ENCODE data around the gene RPS21. TPM values are rescaled to one million over a fixed set of nuclear protein-coding genes. Genes with fewer than 3 reads are reported as not detected.

Gene RPS21
- total and polyA plus RNA-seq, 2 of the 13 experiments (the other 11 are each of a cell fraction or from before 2014, with no cell fraction given), result 2,647 to 11,063 TPM

DNA sequence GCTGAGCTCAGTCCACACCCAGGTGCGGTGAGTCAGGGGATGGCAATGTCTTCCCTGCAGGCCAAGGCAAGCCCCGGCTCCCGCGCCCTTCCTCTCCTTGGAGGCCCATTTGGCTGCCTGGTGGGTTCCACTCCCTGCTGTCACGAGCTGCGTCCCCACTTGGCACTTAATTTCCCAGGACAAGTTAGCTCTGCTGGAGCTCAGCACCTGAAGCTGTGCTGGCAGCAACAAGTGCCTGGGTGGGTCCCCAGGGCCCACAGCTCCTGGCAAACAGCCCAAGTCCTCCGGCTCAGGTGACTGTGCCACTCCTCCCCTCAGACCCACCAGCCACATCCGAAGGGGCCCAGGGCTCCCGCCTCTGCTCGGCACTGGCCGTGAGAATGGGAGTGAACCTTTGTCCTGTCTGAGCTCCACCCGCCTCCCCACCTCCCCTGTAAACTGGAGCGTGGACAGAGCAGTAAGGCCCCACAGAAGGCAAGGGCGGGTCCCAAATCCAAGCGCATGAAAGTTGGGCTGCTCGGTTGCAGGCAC is 36.7 kb upstream of the RPS21 start (continued):
- TF ChIP-seq, protein P1, sequence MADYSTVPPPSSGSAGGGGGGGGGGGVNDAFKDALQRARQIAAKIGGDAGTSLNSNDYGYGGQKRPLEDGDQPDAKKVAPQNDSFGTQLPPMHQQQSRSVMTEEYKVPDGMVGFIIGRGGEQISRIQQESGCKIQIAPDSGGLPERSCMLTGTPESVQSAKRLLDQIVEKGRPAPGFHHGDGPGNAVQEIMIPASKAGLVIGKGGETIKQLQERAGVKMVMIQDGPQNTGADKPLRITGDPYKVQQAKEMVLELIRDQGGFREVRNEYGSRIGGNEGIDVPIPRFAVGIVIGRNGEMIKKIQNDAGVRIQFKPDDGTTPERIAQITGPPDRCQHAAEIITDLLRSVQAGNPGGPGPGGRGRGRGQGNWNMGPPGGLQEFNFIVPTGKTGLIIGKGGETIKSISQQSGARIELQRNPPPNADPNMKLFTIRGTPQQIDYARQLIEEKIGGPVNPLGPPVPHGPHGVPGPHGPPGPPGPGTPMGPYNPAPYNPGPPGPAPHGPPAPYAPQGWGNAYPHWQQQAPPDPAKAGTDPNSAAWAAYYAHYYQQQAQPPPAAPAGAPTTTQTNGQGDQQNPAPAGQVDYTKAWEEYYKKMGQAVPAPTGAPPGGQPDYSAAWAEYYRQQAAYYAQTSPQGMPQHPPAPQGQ (CRISPR knock-in tag; IDR thresholded peaks at IDR 0.05; ENCODE audit: borderline replicate concordance), result no peak
- TF ChIP-seq HOXA3 (CRISPR knock-in tag; IDR thresholded peaks at IDR 0.05) (peak; percentile 42; the same call in 1 of the 2 replicates), HNRNPK (IDR thresholded peaks at IDR 0.05; ENCODE audit: low read depth, low read length, poor library complexity, severe bottlenecking) (peak; percentile 3), ZNF382 (CRISPR knock-in tag; IDR thresholded peaks at IDR 0.05; ENCODE audit: borderline replicate concordance) (no peak), ZNF205 (CRISPR knock-in tag; IDR thresholded peaks at IDR 0.05) (no peak), ONECUT2 (CRISPR knock-in tag; IDR thresholded peaks at IDR 0.05) (no peak), PCBP1 (IDR thresholded peaks at IDR 0.05; ENCODE audit: borderline replicate concordance, low read depth, low read length) (0 out of 2 replicates have a peak, but pooled peaks have one; percentile 18), ZMYM3 (CRISPR knock-in tag; IDR thresholded peaks at IDR 0.05) (peak; percentile 81)
- TF ChIP-seq, protein P2, sequence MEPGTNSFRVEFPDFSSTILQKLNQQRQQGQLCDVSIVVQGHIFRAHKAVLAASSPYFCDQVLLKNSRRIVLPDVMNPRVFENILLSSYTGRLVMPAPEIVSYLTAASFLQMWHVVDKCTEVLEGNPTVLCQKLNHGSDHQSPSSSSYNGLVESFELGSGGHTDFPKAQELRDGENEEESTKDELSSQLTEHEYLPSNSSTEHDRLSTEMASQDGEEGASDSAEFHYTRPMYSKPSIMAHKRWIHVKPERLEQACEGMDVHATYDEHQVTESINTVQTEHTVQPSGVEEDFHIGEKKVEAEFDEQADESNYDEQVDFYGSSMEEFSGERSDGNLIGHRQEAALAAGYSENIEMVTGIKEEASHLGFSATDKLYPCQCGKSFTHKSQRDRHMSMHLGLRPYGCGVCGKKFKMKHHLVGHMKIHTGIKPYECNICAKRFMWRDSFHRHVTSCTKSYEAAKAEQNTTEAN (CRISPR knock-in tag; conservative IDR thresholded peaks at IDR 0.05), result no peak

All from HepG2 (cell line).